Activated CD8-positive, alpha-beta memory T cell treated with anti-CD3 and anti-CD28 coated beads, Interleukin-2, amount 50 U/mL, for 1 hour (primary cell): ENCODE measurements around the gene TPSAB1.
"Not testable (repeated sequence)": the region's sequence is repeated elsewhere in the genome, so short reads cannot be mapped to it uniquely, and the experiment has no call there.

ENCODE experiments used
- DNase-seq: peaks from one replicate; pipeline ENCODE4 v3.0.0-alpha.2; 2020; ENCODE audit errors: extremely low read depth

TPSAB1 gene

DNA sequence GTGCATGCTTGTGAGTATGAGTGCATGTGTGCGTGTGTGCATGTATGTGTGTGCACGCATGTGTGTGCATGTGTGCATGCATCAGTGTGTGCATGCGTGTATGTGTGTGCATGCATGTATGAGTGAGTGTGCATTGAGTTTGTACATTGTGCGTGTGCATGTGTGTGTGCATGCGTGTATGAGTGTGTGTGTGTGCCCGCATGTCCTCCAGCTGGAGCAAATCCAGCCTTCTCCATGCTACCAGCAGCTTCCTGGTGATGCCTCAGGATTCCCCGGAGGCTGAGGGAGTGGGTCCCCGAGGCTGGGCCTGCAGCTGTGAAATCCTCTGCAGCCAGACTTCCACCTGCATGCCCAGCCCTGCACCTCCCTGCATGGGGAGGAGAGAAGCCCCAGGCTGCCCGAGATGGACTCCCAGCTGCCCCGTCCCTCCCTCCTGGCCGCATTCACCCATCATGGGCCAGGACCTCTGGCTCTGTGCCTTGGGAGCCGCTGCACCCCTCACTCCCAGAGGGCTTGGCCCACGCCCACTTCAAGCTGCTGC, 24.7 kb downstream of the TPSAB1 start:
- DNase-seq: no peak

DNA sequence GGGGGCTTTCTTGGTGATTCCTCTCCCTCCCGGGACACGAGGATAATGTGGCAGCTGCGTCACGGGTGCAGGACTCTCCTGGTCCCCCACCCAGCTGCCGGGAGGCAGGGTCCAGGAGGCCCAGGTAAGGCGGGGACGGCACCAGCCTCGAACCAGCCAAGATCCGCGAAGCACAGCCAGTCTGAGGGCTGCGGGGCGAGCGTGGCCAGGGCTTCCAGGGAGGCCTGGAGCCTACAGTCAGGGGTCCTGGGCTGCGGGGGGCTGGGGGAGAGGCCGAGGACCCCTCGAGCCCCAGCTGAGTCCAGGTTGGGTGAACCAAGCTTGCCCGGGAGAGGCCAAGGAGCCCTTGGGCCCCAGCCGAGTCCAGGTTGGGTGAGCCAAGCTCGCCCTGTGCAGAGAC, 25.3 kb downstream of the TPSAB1 start:
- DNase-seq: no peak

DNA sequence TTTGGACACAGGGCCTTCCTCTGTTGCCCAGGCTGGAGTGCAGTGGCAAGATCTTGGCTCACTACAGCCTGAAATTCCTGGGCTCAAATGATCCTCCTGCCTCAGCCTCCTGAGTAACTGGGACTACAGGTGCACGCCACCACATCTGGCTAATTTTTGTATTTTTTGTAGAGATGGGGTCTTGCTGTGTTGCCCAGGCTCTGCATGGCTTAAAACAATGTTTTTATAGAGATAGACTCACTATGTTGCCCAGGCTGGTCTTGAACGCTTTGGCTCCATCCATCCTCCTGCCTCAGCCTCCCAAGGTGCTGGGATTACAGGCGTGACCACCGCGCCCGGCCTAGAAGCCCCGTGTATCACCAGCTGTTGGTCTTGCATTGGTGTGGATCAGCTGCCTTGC, 28.9 kb downstream of the TPSAB1 start:
- DNase-seq: not testable (repeated sequence)

DNA sequence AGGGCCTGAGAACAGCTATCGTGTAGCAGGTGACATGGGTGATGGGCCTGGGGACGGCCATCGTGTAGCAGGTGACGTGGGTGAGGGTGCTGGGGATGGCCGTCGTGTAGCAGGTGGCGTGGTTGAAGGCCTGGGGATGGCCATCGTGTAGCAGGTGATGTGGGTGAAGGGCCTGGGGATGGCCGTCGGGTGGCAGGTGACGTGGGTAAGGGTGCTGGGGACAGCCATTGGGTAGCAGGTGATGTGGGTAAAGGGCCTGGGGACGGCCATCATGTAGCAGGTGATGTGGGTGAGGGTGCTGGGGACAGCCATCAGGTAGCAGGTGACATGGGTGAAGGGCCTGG, 30.8 kb downstream of the TPSAB1 start:
- DNase-seq: no peak

DNA sequence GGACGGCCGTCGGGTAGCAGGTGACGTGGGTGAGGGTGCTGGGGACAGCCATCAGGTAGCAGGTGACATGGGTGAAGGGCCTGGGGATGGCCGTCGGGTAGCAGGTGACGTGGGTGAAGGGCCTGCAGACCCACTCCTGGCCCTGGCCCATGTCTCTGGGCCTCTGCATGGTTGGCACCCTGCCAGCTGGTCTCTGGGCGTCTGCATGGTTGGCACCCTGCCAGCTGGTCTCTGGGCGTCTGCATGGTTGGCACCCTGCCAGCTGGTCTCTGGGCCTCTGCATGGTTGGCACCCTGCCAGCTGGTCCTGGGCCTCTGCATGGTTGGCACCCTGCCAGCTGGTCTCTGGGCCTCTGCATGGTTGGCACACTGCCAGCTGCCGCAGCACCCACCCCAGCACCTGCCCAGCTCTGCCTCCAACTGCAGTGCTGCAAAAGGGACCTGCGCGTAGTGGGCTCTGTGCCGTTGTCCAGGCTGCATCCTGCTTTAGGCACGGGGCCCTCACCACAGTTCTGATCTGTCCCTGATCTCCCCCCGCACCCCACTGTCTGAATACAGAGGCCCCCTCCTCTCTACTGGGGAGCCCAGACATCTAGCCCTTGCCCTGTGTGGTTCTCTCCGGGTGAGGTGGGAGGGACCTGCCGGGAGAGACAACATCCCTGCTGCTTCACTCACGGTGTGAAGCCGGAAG, 31.4 kb downstream of the TPSAB1 start:
- not testable (repeated sequence) for DNase-seq

DNA sequence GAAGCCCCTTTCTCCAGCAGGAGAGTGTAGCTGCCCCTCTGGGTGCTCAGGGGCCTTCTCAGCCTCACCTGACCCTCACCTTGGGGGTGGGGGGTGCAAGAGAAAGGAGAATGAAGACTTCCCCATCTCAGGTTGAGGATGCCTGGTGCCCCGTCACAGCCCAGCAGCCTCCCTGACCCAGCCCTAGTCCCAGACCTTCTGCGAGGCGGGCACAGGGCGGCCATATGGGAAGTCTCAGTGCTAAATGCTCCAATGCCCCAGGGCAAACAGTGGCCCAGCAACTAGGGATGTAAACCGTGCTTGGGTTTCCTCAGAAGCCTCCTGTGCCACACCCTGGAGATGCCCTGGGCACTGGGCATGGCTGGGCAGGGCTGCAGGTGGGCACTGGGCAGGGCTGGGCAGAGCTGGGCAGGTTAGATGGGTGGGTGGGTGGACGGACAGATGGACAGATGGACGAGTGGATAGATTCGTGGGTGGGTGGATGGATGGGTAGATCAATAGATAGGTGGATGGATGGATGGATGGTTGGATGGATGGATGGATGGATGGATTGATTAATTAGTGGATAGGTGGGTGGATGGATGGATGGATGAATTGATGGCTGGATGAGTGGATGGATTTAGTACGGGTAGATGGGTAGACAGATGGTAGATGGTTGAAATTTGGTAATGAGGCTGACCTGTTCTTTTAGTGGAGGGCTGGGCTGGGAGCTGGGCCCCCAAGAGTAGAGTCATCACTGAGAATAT, 32.1 kb downstream of the TPSAB1 start:
- no peak for DNase-seq

DNA sequence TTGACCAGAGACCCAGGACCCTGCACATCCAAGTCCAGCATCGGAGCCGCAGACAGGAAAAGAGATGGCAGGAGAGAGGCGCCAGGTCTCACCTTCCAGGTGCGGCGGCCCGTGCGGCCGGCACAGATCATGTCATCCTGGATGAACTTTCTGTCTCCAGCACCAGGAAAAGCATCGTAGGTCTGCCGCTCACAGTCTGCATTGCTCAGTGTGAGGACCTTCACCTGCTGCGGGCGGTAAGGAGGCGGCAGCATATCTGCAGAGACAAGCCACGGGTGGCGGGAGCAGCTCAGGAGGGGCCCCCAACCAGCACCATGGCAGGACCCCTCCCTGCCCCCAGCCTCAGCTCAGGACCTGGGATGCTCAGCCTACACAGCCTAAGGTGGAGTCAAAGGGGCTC, 33.3 kb downstream of the TPSAB1 start:
- no peak for DNase-seq

DNA sequence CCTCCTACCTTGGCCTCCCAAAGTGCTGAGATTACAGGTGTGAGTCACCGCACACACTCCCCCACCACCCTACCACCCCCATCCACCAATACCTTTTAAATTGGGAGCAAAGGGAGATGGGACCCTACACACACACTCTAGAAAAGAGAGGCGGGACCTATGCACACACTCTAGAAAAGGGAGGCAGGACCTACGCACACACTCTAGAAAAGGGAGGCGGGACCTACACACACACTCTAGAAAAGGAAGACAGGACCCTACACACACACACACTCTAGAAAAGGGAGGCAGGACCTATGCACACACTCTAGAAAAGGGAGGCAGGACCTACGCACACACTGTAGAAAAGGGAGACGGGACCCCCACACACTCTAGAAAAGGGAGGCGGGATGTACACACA, 34.3 kb downstream of the TPSAB1 start:
- no peak for DNase-seq

DNA sequence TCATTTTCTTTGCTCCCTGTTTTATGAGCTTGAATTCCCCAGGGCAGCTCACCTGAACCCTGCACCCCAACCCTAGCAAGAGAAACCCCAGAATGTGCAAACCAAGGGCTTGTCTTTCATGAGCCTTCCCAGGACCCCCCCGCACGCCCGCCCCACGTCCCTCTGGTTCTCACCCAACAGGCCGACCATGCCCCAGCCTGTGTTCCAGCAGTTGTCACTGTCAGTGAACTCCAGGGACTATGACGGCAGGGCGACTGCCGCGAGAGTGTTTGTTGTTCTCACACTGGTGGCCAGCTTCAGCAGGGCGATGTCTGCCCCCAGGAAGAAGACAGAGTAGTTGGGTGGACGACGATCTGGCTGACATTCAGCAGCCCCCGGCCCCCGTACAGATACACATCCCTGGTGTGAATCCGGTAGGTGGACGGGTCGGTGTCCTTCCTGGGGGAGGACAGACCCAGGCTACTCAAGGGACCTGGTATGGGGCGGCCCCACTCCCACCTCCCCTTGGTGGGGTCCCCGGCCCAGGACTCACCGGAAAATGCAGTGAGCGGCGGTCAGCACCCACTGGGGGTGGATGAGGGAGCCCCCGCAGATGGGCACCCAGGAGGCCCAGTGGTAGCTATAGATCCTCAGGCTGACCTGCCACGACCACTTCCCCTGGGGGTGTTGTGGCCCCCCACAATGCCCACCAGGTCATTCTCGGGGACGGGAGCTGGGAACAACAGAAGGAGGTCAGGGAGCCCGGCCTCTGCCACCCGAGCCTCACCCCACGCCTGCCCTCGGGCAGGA, 35.5 kb downstream of the TPSAB1 start:
- no peak for DNase-seq

DNA sequence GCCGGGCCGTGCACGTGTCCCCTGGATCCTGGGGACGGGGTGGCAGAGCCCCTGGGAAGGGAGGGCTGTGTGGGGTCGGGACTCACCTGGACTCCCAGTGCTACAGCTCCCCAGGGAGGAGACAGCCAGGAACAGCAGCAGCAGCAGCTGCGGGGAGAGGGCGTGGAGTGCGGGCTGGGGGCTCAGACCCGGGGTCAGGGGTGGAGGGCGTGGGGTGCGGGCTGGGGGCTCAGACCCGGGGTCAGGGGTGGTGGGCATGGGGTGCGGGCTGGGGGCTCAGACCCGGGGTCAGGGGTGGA, 36.0 kb downstream of the TPSAB1 start:
- DNase-seq: no peak

DNA sequence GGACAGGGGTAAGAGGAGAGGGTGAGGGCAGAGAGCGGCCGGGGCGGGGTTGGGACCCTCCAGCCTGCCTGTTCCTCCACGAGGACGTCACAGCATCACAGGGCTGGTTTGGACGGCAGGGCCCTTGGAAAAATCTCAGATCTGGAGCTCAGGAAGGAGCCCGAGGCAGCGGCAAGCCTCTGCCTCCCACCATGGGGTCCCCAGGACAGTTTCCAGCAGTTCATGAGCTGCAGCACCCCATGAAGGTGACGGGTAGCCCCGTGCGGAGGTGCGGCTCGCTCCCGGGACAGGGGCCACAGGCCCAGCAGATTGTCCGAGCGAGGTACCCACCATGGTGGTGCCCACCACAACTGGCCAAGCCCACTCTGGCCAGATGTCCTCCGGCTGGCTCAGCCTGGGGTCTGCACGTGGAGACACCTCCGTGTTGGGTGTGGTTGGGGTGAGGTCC, 36.7 kb downstream of the TPSAB1 start:
- no peak for DNase-seq

DNA sequence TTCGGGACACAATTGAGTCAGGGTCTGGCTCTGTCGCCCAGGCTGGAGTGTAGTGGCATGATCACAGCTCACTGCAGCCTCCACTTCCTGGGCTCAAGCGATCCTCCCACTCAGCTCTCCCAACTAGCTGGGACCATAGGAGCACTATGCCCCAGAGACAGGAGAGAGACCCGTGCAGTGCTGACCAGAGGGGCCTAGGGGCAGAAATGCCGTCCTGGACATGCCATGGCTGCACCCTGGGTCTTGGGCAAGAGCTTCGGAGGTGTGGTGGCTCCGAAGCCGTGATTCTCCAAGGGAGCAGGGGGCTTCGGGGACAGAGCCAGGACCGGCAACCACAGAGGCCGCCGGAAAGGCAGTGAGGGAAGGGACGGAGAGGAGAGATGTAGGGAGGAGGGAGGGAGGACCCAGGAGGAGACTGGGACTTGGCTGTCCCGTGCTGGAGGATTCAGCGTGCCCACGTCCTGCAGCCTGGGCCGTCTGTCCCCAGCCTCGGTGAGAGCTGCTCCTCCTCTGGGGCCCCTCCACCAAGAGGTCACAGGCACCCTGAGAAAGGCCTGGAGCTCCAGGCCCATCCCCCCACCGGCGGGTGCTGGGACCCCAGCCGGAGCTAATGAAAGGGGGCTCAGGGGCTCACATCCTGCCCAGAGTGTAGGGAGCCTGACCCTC, 37.2 kb downstream of the TPSAB1 start:
- no peak for DNase-seq

DNA sequence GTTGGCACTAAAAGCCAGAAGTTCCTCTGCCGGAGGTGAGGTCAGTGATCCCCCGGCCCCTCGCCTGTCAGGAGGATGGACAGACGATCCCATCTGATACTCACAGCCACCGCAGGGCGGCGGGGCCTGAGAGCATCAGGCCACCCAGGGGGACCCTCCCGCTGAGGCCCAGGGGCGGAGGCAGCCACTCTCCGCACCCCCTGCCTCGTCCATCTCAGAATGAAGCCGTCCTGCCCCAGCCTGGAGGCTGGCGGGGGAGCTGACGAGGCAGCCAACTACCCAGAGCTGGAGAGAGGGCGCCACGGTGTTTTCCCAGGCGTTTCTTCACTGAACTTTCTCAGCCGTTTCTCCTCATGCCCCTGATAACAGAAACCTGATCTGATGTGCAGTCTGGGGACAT, 38.0 kb downstream of the TPSAB1 start:
- DNase-seq: no peak

DNA sequence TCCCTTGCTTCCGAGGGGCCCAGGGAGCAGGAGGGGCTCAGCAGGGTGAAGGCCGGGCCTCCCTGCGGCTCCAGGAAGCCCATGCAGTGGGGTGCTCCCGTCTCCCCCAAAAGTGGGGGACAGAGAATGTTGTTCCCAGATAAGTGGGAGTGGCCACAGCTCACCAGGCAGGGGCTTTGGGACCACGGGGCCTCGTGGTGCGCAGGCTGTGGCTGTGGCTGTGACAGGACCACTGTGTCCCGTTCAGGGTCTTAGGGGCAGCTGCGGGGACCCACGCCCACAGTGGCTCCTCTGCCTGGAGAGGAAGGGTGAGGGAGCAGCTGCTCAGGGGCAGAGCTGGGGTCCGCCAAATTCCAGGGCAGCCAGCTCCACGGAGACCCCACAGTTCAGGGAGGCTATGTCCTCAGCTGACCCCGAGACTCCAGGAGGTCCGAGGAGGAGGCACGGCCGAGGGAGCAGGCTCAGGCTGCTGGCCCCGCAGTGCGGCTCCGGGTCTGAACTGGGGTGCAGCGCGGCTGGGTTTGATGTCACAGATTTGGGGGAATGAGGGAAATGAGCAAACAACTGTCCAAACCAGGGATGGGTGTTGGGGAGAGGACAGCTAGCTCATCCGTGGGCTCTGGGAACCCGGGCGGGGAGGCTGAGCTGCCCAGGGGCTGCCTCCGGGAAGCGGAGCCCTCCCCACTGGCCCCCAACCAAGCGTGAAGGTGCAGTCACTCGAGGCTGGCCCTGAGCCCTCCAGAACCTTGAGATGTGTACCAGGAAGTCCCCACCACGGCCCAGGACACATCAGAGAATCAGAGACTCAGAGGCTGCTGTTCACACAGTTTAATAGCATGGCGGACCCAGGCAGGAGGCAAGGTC, 38.8 kb downstream of the TPSAB1 start:
- no peak for DNase-seq

DNA sequence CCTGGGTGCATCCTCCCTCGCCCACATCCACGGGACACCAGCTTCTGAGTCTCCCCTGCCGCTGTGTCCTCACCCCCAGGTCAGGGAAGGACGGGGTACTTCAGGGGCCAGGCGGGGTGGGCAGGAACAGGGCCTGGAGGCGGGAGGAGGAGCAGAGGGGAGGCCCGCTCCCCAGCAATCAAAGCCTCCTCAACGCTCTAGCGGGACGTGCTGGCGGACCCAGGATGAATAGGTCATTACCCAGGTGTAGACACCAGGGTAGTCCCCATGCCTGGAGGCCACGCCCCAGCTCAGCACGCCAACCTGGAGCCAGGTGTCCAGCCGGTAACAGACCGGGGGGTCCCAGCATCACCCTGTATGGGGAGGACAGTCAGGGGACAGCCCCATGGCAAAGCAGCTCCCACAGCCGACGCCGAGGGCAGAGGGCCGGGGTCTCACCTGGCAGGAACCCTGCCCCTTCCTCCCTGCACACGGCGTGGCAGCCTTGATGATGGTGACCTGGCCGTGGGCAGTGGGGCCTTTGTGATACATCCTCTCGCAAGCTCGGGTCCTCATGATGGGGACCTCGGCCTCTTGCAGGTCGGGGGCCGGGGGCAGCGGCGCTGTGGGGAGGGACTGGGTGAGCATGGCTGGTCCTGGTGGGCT, 39.6 kb downstream of the TPSAB1 start:
- no peak for DNase-seq

DNA sequence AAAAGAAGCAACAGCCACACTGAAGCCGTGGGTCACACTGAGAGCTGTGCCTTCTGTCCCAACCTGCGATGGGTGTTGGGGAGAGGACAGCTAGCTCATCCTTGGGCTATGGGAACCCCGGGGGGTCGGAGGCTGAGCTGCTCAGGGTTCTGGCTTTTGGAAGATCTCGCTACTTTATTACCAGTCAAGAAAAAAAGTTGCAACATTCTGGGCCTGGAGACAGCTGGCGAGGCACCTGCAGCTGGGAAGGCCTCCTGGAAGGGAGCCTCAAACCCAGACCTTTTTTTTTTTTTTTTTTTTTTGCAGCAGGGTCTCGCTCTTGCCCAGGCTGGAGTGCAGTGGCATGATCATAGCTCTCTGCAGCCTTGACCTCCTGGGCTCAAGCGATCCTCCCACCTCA, 40.3 kb downstream of the TPSAB1 start:
- DNase-seq: no peak

DNA sequence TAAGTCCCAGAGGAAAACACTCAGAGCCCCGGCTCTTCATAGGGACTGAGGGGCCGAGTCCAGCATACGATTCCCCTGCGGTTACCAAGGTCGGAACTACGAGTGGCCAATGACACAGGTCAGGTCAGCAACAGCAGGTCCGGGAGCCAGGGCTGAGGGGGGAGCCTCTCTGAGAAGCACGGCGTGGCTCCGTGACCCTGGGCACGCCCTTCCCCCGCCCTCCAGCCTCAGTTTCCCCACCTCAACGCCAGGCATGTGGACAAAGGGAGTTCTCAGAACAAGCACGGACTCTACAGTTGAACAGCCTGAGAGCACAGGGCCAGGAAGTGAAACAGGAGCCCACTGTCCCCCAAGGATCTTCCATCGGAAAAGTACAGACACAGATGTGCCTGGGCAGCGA, 41.0 kb downstream of the TPSAB1 start:
- no peak for DNase-seq

DNA sequence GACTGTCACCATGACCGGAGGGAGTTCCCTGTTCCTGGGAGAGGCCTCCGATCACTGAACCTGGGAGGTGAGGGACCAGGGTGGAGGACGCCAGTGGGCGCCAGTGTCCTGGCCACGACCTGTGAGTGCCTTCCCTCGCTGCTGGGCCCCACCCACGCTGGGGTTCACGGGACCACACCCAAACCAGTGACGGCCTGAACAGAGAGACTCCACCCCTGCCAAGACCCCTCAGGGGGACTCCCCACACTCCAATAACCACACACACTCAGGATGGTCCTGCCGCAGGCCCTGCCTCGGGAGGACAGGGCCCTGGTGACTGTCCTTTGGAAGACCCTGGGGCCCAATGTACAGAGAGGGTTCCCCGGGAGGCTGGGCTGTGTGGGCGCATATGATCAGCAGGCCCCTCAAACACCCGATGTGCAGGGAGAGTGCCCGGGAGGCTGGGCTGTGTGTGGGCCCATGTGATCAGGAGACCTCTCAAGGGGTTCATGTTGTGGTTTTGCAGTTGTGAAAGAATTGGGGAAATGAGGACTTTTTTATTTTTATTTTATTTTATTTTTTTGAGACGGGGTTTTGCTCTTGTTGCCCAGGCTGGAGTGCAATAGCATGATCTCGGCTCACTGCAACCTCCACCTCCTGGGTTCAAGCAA, 41.9 kb downstream of the TPSAB1 start:
- DNase-seq: no peak

DNA sequence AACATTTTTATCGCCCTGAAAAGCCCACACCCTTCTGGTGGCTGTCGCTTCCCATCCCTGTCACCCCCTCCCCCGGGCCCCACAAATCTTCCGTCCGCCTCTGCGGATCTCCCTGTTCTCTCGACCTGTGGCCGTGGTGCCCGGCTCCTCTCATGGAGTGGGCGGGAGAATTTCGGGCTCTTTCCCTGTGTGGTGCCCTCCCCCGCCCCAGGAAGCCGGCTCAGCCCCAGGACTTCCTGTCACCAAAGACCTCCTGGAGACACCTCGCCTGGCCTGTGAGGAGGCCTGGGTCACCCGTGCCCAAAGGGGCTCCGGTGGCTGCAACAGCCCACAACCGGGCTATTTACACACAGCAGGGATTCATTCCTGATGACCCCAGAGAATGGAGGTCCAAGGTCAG, 42.8 kb downstream of the TPSAB1 start:
- DNase-seq: no peak

DNA sequence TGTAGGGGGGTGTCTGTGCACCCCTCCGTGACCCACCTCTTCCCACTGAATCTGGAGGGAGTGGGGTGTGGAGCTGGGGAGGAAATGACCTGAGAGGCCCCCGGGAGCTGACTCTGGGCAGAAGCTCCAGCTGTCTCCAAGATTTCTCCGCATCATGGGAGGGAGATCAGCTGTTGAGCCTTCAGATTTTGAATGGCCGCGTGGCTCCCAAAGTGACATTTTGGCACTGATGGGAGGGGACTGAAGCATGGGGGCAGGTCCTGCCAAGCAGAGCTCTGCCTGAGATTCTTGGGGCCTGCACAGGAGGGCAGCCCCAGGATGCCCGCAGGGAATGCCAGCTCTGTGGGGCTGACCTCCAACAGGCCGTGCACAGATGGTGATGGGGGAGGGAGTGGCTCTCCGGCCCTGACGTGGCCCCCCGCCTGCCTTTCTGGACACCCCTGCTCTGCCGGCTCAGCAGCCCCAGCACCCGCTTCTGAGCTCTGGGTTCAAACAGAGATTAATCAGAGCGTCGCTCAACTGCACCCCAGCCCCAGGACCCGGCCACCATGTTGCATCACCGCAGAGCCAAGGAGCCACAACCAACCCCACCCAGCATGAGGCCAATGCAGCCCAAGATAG, 43.6 kb downstream of the TPSAB1 start:
- no peak for DNase-seq
